Osteocyte (in vitro differentiated cells): Measurements from ENCODE around the gene B3GALT2. TPM values are rescaled to one million over a fixed set of nuclear protein-coding genes. Genes with fewer than 3 reads are reported as not detected.
"Not testable (repeated sequence)": the region's sequence is repeated elsewhere in the genome, so short reads cannot be mapped to it uniquely, and the experiment has no call there.

ENCODE experiments used
- DNase-seq: peaks from one replicate; pipeline ENCODE4 v3.0.0; 2021; ENCODE audit warnings: mixed read lengths; ENCODE audit not compliant: unreplicated experiment; ENCODE audit errors: extremely low spot score
- H3K27ac Mint-ChIP-seq: one replicate; pipeline ENCODE4 v1.8.0; 2021; ENCODE audit warnings: mild to moderate bottlenecking, mixed read lengths; ENCODE audit not compliant: unreplicated experiment
- H3K27me3 Mint-ChIP-seq: one replicate; pipeline ENCODE4 v1.8.0; 2021; ENCODE audit warnings: mixed read lengths; ENCODE audit not compliant: unreplicated experiment
- H3K36me3 Mint-ChIP-seq: one replicate; pipeline ENCODE4 v1.8.0; 2021; ENCODE audit warnings: mixed read lengths; ENCODE audit not compliant: unreplicated experiment
- H3K4me1 Mint-ChIP-seq: one replicate; pipeline ENCODE4 v1.8.0; 2021; ENCODE audit warnings: mixed read lengths; ENCODE audit not compliant: unreplicated experiment
- H3K4me3 Mint-ChIP-seq: one replicate; pipeline ENCODE4 v1.8.0; 2021; ENCODE audit warnings: mild to moderate bottlenecking, moderate library complexity, mixed read lengths; ENCODE audit not compliant: unreplicated experiment
- H3K9me3 Mint-ChIP-seq: one replicate; pipeline ENCODE4 v1.8.0; 2021; ENCODE audit warnings: mixed read lengths; ENCODE audit not compliant: unreplicated experiment
- long read RNA-seq: library from polyadenylated mRNA; unstranded; transcript quantifications from one replicate; pipeline ENCODE4 v2.0.0, GENCODE V29; 2021
- total RNA-seq: library from RNA; stranded (reverse); gene quantifications from 2 replicates; pipeline ENCODE4 v1.2.1, GENCODE V29; 2021
- TF ChIP-seq, protein P1 (sequence below): fragments of 200-600 bp; sonication (generic); IDR thresholded peaks from 2 replicates; pipeline ENCODE4 v1.5.0; 2021; ENCODE audit warnings: antibody characterized with exemption, mild to moderate bottlenecking, moderate library complexity

B3GALT2 gene, protein sequence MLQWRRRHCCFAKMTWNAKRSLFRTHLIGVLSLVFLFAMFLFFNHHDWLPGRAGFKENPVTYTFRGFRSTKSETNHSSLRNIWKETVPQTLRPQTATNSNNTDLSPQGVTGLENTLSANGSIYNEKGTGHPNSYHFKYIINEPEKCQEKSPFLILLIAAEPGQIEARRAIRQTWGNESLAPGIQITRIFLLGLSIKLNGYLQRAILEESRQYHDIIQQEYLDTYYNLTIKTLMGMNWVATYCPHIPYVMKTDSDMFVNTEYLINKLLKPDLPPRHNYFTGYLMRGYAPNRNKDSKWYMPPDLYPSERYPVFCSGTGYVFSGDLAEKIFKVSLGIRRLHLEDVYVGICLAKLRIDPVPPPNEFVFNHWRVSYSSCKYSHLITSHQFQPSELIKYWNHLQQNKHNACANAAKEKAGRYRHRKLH
- 30.0 and 32.1 TPM in 2 replicates for total RNA-seq
- long read RNA-seq, transcript B3GALT2-201 (2 exons, 3,274 nt), result major isoform, 216 of 223 reads
- long read RNA-seq, partial matches to known transcripts, result 0 of 223 reads
- long read RNA-seq, other reads (novel, unspliced or antisense), result 7 of 223 reads

DNA sequence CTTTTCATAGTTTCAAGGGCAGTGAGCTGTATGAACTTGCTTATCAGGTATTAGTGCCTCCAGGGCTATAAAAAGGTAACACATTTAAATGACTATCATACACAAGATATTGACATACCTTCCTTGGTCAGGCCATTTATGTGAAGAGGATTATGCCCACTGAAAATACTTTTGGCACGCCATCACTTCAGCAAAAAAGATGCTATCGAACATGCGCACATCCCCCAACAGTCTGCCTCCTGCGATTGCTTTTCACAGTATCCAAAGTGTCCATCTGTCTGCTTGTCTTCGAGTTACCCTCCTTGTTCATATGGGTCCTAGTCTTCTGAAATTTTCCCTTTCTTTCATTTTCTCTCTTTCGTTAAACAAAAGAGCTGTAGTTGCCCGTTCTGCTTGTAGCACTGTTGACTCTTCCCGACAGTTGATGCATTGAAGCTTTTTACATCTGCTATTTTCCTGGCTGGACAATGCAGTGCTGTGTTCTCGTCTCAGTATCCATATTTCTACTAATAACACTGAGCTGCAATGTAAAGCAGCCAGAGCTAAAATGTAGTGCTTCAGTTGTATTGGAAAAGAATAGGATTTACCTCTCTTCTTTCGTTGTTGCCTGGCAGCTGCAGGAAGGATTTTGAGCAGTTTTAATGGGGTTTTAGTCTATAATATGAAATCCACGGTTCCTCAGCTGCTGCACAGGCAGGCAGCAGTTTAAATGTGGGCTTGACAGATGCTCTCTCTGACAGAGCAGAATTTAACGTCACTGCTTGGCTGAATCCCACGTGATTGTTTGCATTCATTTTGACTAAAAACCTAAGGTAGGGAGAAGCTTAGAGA is at the start of gene B3GALT2:
Gene B3GALT2 (minus strand): TSS at position 713 of the 831 bp plus-strand sequence. CDS start 5,051 bp downstream, outside the sequence.
- H3K27me3 Mint-ChIP-seq, result no peaks in the 10 kb centered on the region
- DNase-seq, result no peak
- H3K4me3 Mint-ChIP-seq, result peak within 1 kb of the TSS; percentile 82
- peak within 1 kb of the TSS; percentile 79 for H3K27ac Mint-ChIP-seq
- H3K4me1 Mint-ChIP-seq, result peaks cover 74% of the 10 kb centered on the region
- peaks cover 3% of the 10 kb centered on the region for H3K36me3 Mint-ChIP-seq
- H3K9me3 Mint-ChIP-seq, result no peaks in the 10 kb centered on the region
- TF ChIP-seq, protein P1, sequence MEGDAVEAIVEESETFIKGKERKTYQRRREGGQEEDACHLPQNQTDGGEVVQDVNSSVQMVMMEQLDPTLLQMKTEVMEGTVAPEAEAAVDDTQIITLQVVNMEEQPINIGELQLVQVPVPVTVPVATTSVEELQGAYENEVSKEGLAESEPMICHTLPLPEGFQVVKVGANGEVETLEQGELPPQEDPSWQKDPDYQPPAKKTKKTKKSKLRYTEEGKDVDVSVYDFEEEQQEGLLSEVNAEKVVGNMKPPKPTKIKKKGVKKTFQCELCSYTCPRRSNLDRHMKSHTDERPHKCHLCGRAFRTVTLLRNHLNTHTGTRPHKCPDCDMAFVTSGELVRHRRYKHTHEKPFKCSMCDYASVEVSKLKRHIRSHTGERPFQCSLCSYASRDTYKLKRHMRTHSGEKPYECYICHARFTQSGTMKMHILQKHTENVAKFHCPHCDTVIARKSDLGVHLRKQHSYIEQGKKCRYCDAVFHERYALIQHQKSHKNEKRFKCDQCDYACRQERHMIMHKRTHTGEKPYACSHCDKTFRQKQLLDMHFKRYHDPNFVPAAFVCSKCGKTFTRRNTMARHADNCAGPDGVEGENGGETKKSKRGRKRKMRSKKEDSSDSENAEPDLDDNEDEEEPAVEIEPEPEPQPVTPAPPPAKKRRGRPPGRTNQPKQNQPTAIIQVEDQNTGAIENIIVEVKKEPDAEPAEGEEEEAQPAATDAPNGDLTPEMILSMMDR, result no peak

DNA sequence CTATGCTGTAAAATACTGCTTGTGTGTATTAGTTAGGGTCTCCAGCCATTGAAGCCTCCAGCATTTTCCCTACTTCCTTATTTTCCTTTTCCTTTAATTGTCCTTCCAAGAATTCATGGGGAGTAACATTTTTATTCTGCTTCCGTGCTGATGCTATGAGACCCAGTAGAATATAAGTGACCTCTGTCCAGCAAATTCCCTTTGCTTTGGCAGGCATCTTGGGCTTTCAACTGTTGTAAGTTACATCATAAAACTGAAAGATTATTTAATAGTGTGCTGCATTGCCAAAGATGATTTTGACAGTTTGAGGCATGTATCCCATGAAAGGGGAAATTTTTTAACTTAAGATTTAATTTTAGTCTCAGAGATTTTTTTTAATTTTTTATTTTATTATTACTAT is 48.1 kb upstream of the B3GALT2 start:
- Mint-ChIP-seq H3K27ac (no peak overlapping the region), H3K4me3 (no peak overlapping the region), H3K27me3 (no peaks in the 10 kb centered on the region), H3K9me3 (no peaks in the 10 kb centered on the region), H3K4me1 (peaks cover 19% of the 10 kb centered on the region), H3K36me3 (peaks cover 43% of the 10 kb centered on the region)
- TF ChIP-seq, protein P1, result no peak
- DNase-seq, result no peak

DNA sequence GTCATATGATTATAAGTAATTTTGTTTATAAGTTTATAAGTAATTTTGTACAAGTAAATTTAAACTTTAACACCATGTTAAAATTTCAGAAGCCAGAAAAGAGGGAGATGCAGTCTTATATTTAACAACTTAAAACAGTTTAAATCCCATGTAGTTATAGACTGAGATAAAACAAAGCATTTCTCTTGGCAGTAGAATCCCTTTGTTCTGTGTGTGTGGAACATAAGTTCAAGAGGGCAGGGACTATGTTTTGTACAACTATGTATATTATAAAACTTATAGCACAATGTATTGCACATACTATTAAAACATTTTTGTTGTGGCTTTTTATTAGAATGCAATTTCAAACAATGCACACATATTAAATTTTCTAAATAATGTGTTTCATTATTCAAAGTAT is 44.7 kb upstream of the B3GALT2 start:
- H3K9me3 Mint-ChIP-seq, H3K27me3 Mint-ChIP-seq, DNase-seq, H3K4me3 Mint-ChIP-seq, H3K27ac Mint-ChIP-seq: not testable (repeated sequence)
- peaks cover 25% of the 10 kb centered on the region for H3K36me3 Mint-ChIP-seq
- peaks cover 40% of the 10 kb centered on the region for H3K4me1 Mint-ChIP-seq

DNA sequence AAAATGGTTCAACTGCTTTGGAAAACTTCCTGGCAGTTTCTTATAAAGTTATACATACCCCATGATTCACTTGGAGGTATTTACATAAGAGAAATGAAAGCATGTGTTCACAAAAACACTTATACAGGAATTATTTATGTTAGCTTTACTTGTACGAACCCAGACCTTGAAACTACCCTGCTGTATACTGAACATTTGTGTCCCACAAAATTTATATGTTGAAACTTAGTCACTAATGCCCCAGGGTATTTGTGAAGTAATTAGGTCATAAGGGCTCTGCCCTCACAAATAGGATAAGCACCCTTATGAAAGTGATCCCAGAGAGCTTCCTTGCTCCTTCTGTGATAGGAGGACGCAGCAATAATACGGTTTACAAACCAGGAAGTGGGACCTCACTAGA is 42.7 kb upstream of the B3GALT2 start:
- Mint-ChIP-seq H3K36me3 (peaks cover 32% of the 10 kb centered on the region), H3K4me1 (peaks cover 47% of the 10 kb centered on the region), H3K9me3 (peaks cover 16% of the 10 kb centered on the region), H3K4me3 (no peak overlapping the region), H3K27ac (peak overlapping the region; percentile 79), H3K27me3 (no peaks in the 10 kb centered on the region)
- TF ChIP-seq, protein P1, result no peak
- DNase-seq, result no peak

DNA sequence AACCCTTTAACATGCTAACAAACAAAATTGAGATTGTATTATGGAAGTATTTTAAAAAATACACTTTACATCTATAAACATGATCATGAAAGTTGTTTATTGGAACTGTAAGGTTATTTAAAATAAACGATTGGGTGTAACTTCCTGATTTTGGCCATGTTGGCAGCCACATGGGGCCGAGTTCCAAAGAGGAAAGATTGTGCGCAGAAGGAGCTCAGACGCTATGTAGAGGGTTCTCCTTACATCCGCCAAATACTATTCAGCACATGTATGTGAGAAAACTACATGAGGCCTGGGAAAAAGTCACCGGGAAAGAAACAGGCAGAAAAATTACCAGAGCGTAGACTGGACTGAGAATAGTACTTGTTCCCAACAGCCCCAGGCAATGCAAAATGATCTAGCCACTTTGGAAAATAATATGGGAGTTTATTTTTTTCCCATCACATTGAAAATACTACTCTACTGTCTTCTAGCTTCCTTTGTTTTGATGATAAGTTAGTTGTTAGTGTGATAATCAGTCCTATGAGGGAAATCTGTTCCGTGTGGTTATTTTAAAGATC is 35.7 kb upstream of the B3GALT2 start:
- TF ChIP-seq, protein P1, result no peak
- H3K4me3 Mint-ChIP-seq, result no peak overlapping the region
- no peak for DNase-seq
- H3K27me3 Mint-ChIP-seq, result no peaks in the 10 kb centered on the region
- peak overlapping the region; percentile 77 for H3K27ac Mint-ChIP-seq
- H3K36me3 Mint-ChIP-seq, result peaks cover 49% of the 10 kb centered on the region
- H3K4me1 Mint-ChIP-seq, result peaks cover 39% of the 10 kb centered on the region
- H3K9me3 Mint-ChIP-seq, result peaks cover 16% of the 10 kb centered on the region
